OCI-LY7 (cell line): ENCODE results near the gene UBE2J2. TPM values are rescaled to one million over a fixed set of nuclear protein-coding genes. Genes with fewer than 3 reads are reported as not detected.
"Not testable (repeated sequence)": the region's sequence is repeated elsewhere in the genome, so short reads cannot be mapped to it uniquely, and the experiment has no call there.

Experiments used
- BruUV-seq: library from RNA; stranded (reverse); fragments of 400-500 nt; replicated peaks from 2 replicates; lab custom pipeline; 2021; lab: Mats Ljungman, UMichigan
- CTCF ChIA-PET: fragments of 300-600 bp; sonication (Branson Sonifier 250); formaldehyde crosslinking; loops from one replicate; lab custom pipeline; 2022; ENCODE audit warnings: antibody characterized with exemption; ENCODE audit not compliant: unreplicated experiment; lab: Charles Lee
- POLR2A ChIA-PET: fragments of 300-600 bp; sonication (Branson Sonifier 250); formaldehyde crosslinking; loops from one replicate; lab custom pipeline; 2022; ENCODE audit warnings: antibody characterized with exemption; lab: Charles Lee
- DNase-seq: peaks from one replicate; pipeline ENCODE4 v3.0.0-alpha.2; 2015; ENCODE audit warnings: low spot score
- H2AFZ ChIP-seq: fragments of 200-600 bp; sonication (generic), shearing (Covaris generic); 2 replicates; pipeline ENCODE4 v1.6.1; 2014; ENCODE audit warnings: mild to moderate bottlenecking, antibody characterized with exemption, low read length, moderate library complexity
- H3K27ac ChIP-seq: fragments of 200-600 bp; sonication (generic); 2 replicates; pipeline ENCODE4 v1.5.1; 2014; ENCODE audit warnings: mixed run types, low read depth, mild to moderate bottlenecking, moderate library complexity, low read length, inconsistent platforms; ENCODE audit not compliant: poor library complexity, severe bottlenecking
- H3K36me3 ChIP-seq: fragments of 200-600 bp; sonication (generic); 2 replicates; pipeline ENCODE4 v1.6.1; 2014; ENCODE audit warnings: mild to moderate bottlenecking, antibody characterized with exemption, low read length, moderate library complexity, mixed read lengths; ENCODE audit not compliant: insufficient read depth
- H3K4me1 ChIP-seq: fragments of 200-600 bp; sonication (generic); 2 replicates; pipeline ENCODE4 v1.5.1; 2014; ENCODE audit warnings: mild to moderate bottlenecking, low read length; ENCODE audit not compliant: insufficient read depth, poor library complexity, severe bottlenecking
- H3K4me2 ChIP-seq: fragments of 200-600 bp; sonication (generic); 2 replicates; pipeline ENCODE4 v1.6.1; 2014; ENCODE audit warnings: mild to moderate bottlenecking, low read length
- H3K4me3 ChIP-seq: fragments of 200-600 bp; sonication (generic); 2 replicates; pipeline ENCODE4 v1.5.1; 2014; ENCODE audit warnings: mild to moderate bottlenecking, low read depth, low read length; ENCODE audit not compliant: poor library complexity, severe bottlenecking
- H3K79me2 ChIP-seq: fragments of 200-600 bp; sonication (generic); 2 replicates; pipeline ENCODE4 v1.6.1; 2016; ENCODE audit warnings: low read depth, mild to moderate bottlenecking, low read length, moderate library complexity, mixed read lengths; ENCODE audit not compliant: insufficient read depth
- H3K9me2 ChIP-seq: fragments of 200-600 bp; sonication (generic); 2 replicates; pipeline ENCODE4 v1.6.1; 2016; ENCODE audit warnings: mild to moderate bottlenecking, low read length, mixed read lengths; ENCODE audit not compliant: insufficient read depth
- H3K9me3 ChIP-seq: fragments of 200-600 bp; sonication (generic); 2 replicates; pipeline ENCODE4 v1.6.1; 2014; ENCODE audit warnings: mild to moderate bottlenecking, mixed run types, low read length, mixed read lengths
- H4K20me1 ChIP-seq: fragments of 200-600 bp; sonication (generic); 2 replicates; pipeline ENCODE4 v1.6.1; 2014; ENCODE audit warnings: mild to moderate bottlenecking, antibody characterized with exemption, low read length, moderate library complexity, mixed read lengths; ENCODE audit not compliant: insufficient read depth
- EZH2phosphoT487 ChIP-seq: fragments of 200-600 bp; sonication (generic); IDR thresholded peaks from 2 replicates; pipeline ENCODE4 v1.6.1; 2018; ENCODE audit warnings: low read depth, borderline replicate concordance, mild to moderate bottlenecking, mixed run types, antibody characterized with exemption, low read length, moderate library complexity, mixed read lengths
- intact Hi-C: fragments of 100-400 bp; cut with micrococcal nuclease; formaldehyde crosslinking; loops from one replicate; pipeline ENCODE4 v1.10.0; 2022; ENCODE audit not compliant: unreplicated experiment
- total RNA-seq, 2 experiments: library from RNA; depleted of rRNA in 1 of 2; stranded (reverse); fragments of >200 nt in 1 of 2; shearing (Covaris generic) in 1 of 2; gene quantifications; 2 replicates each; pipeline ENCODE4 v1.2.3, GENCODE V29; 2014 to 2022
- TF ChIP-seq, protein P1 (sequence below): fragments of 200-600 bp; sonication (generic); conservative IDR thresholded peaks from 2 replicates; pipeline ENCODE4 v1.5.1; 2014; ENCODE audit warnings: mild to moderate bottlenecking, antibody characterized with exemption, low read length, moderate library complexity, mixed read lengths

Gene UBE2J2
- total RNA-seq, 2 experiments from 2014 or later, result 69.2 to 88.7 TPM

DNA sequence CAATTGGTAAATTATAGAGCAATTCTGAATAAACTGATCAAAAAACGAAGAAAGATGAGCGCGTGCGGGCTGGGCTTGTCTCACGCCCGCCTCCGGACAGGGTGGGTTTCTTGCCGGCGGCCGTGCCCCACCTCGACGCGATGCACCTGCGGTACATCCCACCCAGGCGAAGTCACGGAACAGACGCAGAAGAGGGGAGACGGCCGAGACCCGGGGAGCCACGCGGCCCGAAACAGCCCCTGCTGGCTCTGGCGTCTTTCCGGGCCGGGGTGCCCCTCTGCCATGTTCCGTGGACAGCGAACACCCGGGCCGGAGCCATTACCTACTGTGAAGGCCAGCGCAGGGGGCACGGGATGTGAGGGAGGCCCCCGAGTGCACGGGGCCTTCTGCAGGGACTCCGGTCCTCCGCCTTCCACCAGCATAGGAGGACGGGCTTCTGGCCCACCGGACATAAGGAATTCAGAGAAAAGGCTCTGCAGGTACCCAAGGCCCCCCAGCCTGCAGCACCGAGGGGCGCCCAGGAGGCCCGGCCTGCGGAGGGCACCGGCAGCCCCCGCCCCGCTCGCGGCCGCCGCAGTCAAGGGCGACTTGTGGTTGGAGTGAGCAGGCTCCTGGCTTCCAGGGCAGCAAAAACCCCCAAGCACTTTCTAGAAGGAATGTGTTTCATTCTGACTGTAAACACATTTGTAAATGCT, 19.5 kb downstream of the UBE2J2 start:
- no peak for TF ChIP-seq EZH2phosphoT487
- TF ChIP-seq, protein P1, sequence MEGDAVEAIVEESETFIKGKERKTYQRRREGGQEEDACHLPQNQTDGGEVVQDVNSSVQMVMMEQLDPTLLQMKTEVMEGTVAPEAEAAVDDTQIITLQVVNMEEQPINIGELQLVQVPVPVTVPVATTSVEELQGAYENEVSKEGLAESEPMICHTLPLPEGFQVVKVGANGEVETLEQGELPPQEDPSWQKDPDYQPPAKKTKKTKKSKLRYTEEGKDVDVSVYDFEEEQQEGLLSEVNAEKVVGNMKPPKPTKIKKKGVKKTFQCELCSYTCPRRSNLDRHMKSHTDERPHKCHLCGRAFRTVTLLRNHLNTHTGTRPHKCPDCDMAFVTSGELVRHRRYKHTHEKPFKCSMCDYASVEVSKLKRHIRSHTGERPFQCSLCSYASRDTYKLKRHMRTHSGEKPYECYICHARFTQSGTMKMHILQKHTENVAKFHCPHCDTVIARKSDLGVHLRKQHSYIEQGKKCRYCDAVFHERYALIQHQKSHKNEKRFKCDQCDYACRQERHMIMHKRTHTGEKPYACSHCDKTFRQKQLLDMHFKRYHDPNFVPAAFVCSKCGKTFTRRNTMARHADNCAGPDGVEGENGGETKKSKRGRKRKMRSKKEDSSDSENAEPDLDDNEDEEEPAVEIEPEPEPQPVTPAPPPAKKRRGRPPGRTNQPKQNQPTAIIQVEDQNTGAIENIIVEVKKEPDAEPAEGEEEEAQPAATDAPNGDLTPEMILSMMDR, result no peak
- peaks cover 9% of the 10 kb centered on the region for H3K4me1 ChIP-seq
- POLR2A ChIA-PET, result interaction anchor here (0.6 kb wide), 1 partner anchor 128 kb away, joined by 4 read pairs; no protein-coding TSS in a partner anchor
- no peaks in the 10 kb centered on the region for H3K9me3 ChIP-seq
- H4K20me1 ChIP-seq, result no peaks in the 10 kb centered on the region
- no peak for DNase-seq
- no peaks in the 10 kb centered on the region for H3K9me2 ChIP-seq
- no peak overlapping the region for H3K4me2 ChIP-seq
- no peak overlapping the region for H3K27ac ChIP-seq
- intact Hi-C loops, result no loop called here
- CTCF ChIA-PET, result no interaction called here
- peaks cover 62% of the 10 kb centered on the region for H3K36me3 ChIP-seq
- no peak overlapping the region for H2AFZ ChIP-seq
- no peak overlapping the region for H3K4me3 ChIP-seq
- H3K79me2 ChIP-seq, result no peaks in the 10 kb centered on the region
- BruUV-seq, result no TSS peak

- H3K27ac ChIP-seq, result no peak overlapping the region
- no peaks in the 10 kb centered on the region for H4K20me1 ChIP-seq
- no peaks in the 10 kb centered on the region for H3K79me2 ChIP-seq
- no peak for TF ChIP-seq EZH2phosphoT487
- TF ChIP-seq, protein P1, result no peak
- no peak overlapping the region for H2AFZ ChIP-seq
- BruUV-seq, result no TSS peak
- H3K9me2 ChIP-seq, result no peaks in the 10 kb centered on the region
- H3K4me1 ChIP-seq, result peaks cover 9% of the 10 kb centered on the region
- intact Hi-C loops, result no loop called here
- H3K4me2 ChIP-seq, result no peak overlapping the region
- H3K4me3 ChIP-seq, result no peak overlapping the region
- no peaks in the 10 kb centered on the region for H3K9me3 ChIP-seq
- POLR2A ChIA-PET, result no interaction called here
- peaks cover 56% of the 10 kb centered on the region for H3K36me3 ChIP-seq
- DNase-seq, result no peak
- CTCF ChIA-PET, result no interaction called here
Observed at GRCh38 chr1:1253314-1253713, 20.3 kb downstream of the UBE2J2 start.

GRCh38 chr1:1250786-1251284, 22.8 kb downstream of the UBE2J2 start:
- Histone ChIP-seq H3K4me3 (no peak overlapping the region), H3K36me3 (peaks cover 36% of the 10 kb centered on the region), H4K20me1 (no peaks in the 10 kb centered on the region), H3K9me2 (no peaks in the 10 kb centered on the region), H3K4me1 (peaks cover 9% of the 10 kb centered on the region), H2AFZ (no peak overlapping the region), H3K79me2 (no peaks in the 10 kb centered on the region), H3K4me2 (peak overlapping the region; percentile 20; the same call in 1 of the 2 replicates), H3K9me3 (no peaks in the 10 kb centered on the region), H3K27ac (no peak overlapping the region)
- CTCF ChIA-PET, result interaction anchor here (0.6 kb wide), 1 partner anchor 171 kb away, joined by 3 read pairs; no protein-coding TSS in a partner anchor
- peak; percentile 55 for DNase-seq
- intact Hi-C loops, result no loop called here
- no peak for TF ChIP-seq EZH2phosphoT487
- TF ChIP-seq, protein P1, result no peak
- BruUV-seq, result no TSS peak
- POLR2A ChIA-PET, result no interaction called here

- POLR2A ChIA-PET, result not testable (repeated sequence)
Observed at GRCh38 chr1:1248009-1248913, 25.4 kb downstream of the UBE2J2 start.

More at GRCh38 chr1:1248009-1248913, 25.4 kb downstream of the UBE2J2 start:
- DNase-seq, CTCF ChIA-PET, H3K79me2 ChIP-seq, H3K27ac ChIP-seq, BruUV-seq, H3K9me2 ChIP-seq, intact Hi-C loops, H3K4me2 ChIP-seq, H3K4me1 ChIP-seq, H3K9me3 ChIP-seq, H3K4me3 ChIP-seq, H4K20me1 ChIP-seq, H2AFZ ChIP-seq: not testable (repeated sequence)
- peaks cover 11% of the 10 kb centered on the region; the same call in 1 of the 2 replicates for H3K36me3 ChIP-seq
